ENCODE results near the gene MAPK1. TPM values are rescaled to one million over a fixed set of nuclear protein-coding genes. Genes with fewer than 3 reads are reported as not detected.
A peak's percentile ranks its signal among the peaks of the same experiment; 100 is the strongest.
"Not testable (repeated sequence)": the region's sequence is repeated elsewhere in the genome, so short reads cannot be mapped to it uniquely, and the experiment has no call there.

MAPK1 gene
- total and polyA plus RNA-seq, 2 donors (not counting 3 experiments of a cell fraction or from before 2014, with no cell fraction given): 50.9 to 163 TPM

DNA sequence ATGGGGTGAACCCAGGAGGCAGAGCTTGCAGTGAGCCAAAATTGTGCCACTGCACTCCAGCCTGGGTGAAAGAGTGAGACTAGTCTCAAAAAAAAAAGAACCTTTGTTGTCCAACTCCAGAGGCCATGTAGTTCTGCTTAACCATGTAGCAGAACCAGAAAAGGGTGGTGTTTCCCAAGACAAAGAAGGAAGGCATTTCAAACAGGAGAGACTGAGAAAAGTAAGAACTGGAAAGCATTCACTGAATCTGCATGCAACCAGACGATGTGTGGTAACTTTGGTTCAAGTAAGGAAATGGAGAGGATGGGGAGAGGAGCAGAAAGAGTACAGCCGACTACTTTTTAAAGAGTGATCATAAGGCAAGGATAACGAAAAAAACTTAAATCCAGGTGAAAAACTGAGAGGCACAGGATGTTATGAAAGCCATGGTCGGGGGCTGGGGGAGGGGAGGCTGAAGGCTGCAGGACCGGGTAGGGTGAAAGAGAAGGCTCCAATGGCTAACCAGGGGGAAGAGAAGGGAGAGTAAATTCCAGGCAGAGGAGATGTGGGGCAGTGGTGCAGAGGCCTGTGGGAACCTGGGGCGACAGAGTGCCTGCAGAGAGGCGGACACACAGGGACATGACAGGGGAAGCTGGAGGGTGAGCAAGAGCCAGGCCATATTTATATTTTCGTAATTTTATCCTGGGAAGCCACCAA lies 48.8 kb downstream of the MAPK1 start:
- no peaks in the 10 kb centered on the region for H4K20me1 ChIP-seq (replicated peaks; ENCODE audit: control insufficient read depth, extremely low read depth, insufficient read depth, low read length)
- CTCF ChIA-PET: interaction anchor here (0.9 kb wide), 1 partner anchor 13 kb away, joined by 3 read pairs; no protein-coding TSS in a partner anchor

DNA sequence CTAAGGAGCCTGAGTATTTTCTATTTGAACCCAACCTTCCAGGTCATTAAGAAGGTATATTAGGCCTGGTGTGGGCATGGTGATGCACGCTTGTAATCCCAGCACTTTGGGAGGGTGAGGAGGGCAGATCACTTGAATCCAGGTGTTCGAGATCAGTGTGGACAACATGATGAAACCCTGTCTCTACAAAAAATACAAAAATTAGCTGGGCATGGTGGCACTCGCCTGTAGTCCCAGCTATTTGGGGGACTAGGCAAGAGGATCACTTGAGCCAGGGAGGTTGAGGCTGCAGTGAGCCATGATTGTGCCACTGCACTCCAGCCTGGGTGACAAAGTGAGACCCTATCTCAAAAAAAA lies 50.0 kb downstream of the MAPK1 start:
- H3K27me3 ChIP-seq (ENCODE audit: control insufficient read depth in 2 of 2, insufficient read depth in 2 of 2, low read length in 2 of 2); H3K4me3 ChIP-seq (replicated peaks in 1 of 3; ENCODE audit: insufficient read depth in 1 of 3, low read depth in 1 of 3, low read length in 3 of 3); H4K20me1 ChIP-seq (replicated peaks; ENCODE audit: control insufficient read depth, extremely low read depth, insufficient read depth, low read length); DNase-seq (ENCODE audit: low read depth, low spot score); H3K9me3 ChIP-seq (replicated peaks; ENCODE audit: control insufficient read depth, insufficient read depth, low read length); POLR2A ChIA-PET; H3K9me1 ChIP-seq (replicated peaks; ENCODE audit: control insufficient read depth, extremely low read depth, insufficient read depth, low read length); BruUV-seq (replicated peaks); H3K36me3 ChIP-seq (ENCODE audit: control insufficient read depth in 2 of 2, extremely low read depth in 1 of 2, insufficient read depth in 2 of 2, low read length in 2 of 2); H2AFZ ChIP-seq (ENCODE audit: low read depth, low read length); FAIRE-seq: not testable (repeated sequence)
- dilution Hi-C loops (cut with MboI; ENCODE audit: extremely low pct_ligation_motif_present, low sequenced_read_pairs) (loop anchor here (25.0 kb wide), 1 partner anchor 120 kb away; no protein-coding TSS in a partner anchor), intact Hi-C loops (cut with micrococcal nuclease) (loop anchor here (5.0 to 10.0 kb wide), 2 partner anchors 50 to 163 kb away; partner anchors contain the start of gene MAPK1)
- peaks cover 80% of the 10 kb centered on the region for H3K79me2 ChIP-seq (ENCODE audit: control insufficient read depth, insufficient read depth, low read length)
- peak overlapping the region; percentile 96 for H3K27ac ChIP-seq (ENCODE audit: insufficient read depth, low read depth, low read length)
- H3K9ac ChIP-seq (replicated peaks; ENCODE audit: extremely low read depth, insufficient read depth, low read length): peak overlapping the region; percentile 86
- peaks cover 32% of the 10 kb centered on the region for H3K4me1 ChIP-seq (ENCODE audit: control insufficient read depth, extremely low read depth, insufficient read depth, low read length)
- H3K4me2 ChIP-seq (ENCODE audit: insufficient read depth, low read length): peak overlapping the region; percentile 93
- CTCF ChIA-PET: interaction anchor here (0.6 to 1.3 kb wide), 3 partner anchors 8 to 17 kb away, joined by 3 to 9 read pairs (median 3); no protein-coding TSS in a partner anchor

More for the DNA sequence above, 48.8 kb downstream of the MAPK1 start:
- TF ChIP-seq GATA2 (IDR thresholded peaks at IDR 0.05; ENCODE audit: insufficient read depth, insufficient read length, low read depth, low read length) (no peak), FOS (IDR thresholded peaks at IDR 0.05; ENCODE audit: borderline replicate concordance, insufficient read depth, low read length) (no peak)
- FAIRE-seq (no peak), DNase-seq (ENCODE audit: low read depth, low spot score) (no peak)
- H3K9me1 ChIP-seq (replicated peaks; ENCODE audit: control insufficient read depth, extremely low read depth, insufficient read depth, low read length): no peaks in the 10 kb centered on the region
- no peak overlapping the region for H3K9ac ChIP-seq (replicated peaks; ENCODE audit: extremely low read depth, insufficient read depth, low read length)
- no peak overlapping the region for H3K4me2 ChIP-seq (ENCODE audit: insufficient read depth, low read length)
- peaks cover 79% of the 10 kb centered on the region for H3K79me2 ChIP-seq (ENCODE audit: control insufficient read depth, insufficient read depth, low read length)
- POLR2A ChIA-PET: no interaction called here
- dilution Hi-C loops (cut with MboI; ENCODE audit: extremely low pct_ligation_motif_present, low sequenced_read_pairs): loop anchor here (25.0 kb wide), 1 partner anchor 119 kb away; no protein-coding TSS in a partner anchor
- H2AFZ ChIP-seq (ENCODE audit: low read depth, low read length): no peak overlapping the region
- H3K9me3 ChIP-seq (replicated peaks; ENCODE audit: control insufficient read depth, insufficient read depth, low read length): no peaks in the 10 kb centered on the region
- H3K4me1 ChIP-seq (ENCODE audit: control insufficient read depth, extremely low read depth, insufficient read depth, low read length): peaks cover 32% of the 10 kb centered on the region
- H3K27ac ChIP-seq (ENCODE audit: insufficient read depth, low read depth, low read length): no peak overlapping the region
- H3K27me3 ChIP-seq (ENCODE audit: control insufficient read depth in 2 of 2, insufficient read depth in 2 of 2, low read length in 2 of 2): no peaks in the 10 kb centered on the region
- intact Hi-C loops (cut with micrococcal nuclease): loop anchor here (5.0 to 10.0 kb wide), 2 partner anchors 49 to 164 kb away; partner anchors contain the start of gene MAPK1
- BruUV-seq (replicated peaks): no TSS peak
- no peak overlapping the region for H3K4me3 ChIP-seq (replicated peaks in 1 of 3; ENCODE audit: insufficient read depth in 1 of 3, low read depth in 1 of 3, low read length in 3 of 3)
- H3K36me3 ChIP-seq (ENCODE audit: control insufficient read depth in 2 of 2, extremely low read depth in 1 of 2, insufficient read depth in 2 of 2, low read length in 2 of 2): no peaks in the 10 kb centered on the region

Data from endothelial cell of umbilical vein (primary cell).